ENCODE results near the gene CTXN1.
"Not testable (repeated sequence)": the region's sequence is repeated elsewhere in the genome, so short reads cannot be mapped to it uniquely, and the experiment has no call there.

DNA sequence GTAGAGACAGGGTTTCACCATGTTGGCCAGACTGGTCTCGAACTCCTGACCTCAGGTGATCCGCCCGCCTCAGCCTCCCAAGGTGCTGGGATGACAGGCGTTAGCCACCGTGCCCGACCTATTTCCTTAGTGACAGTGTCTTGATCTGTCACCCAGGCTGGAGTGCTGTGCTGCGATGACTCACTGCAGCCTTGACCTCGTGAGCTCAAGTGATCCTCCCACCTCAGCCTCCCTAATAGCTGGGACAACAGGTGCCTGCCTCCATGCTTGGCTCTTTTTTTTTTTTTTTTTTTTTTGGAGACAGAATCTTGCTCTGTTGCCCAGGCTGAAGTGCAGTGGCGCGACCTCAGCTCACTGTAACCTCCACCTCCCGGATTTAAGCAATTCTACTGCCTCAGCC, 4.1 kb upstream of the CTXN1 start:
- TF ChIP-seq, protein P1, sequence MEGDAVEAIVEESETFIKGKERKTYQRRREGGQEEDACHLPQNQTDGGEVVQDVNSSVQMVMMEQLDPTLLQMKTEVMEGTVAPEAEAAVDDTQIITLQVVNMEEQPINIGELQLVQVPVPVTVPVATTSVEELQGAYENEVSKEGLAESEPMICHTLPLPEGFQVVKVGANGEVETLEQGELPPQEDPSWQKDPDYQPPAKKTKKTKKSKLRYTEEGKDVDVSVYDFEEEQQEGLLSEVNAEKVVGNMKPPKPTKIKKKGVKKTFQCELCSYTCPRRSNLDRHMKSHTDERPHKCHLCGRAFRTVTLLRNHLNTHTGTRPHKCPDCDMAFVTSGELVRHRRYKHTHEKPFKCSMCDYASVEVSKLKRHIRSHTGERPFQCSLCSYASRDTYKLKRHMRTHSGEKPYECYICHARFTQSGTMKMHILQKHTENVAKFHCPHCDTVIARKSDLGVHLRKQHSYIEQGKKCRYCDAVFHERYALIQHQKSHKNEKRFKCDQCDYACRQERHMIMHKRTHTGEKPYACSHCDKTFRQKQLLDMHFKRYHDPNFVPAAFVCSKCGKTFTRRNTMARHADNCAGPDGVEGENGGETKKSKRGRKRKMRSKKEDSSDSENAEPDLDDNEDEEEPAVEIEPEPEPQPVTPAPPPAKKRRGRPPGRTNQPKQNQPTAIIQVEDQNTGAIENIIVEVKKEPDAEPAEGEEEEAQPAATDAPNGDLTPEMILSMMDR (conservative IDR thresholded peaks at IDR 0.05) = not testable (repeated sequence)
- TF ChIP-seq ZFX (IDR thresholded peaks at IDR 0.05) = not testable (repeated sequence)
